ENCODE data around the gene STXBP6. TPM values are rescaled to one million over a fixed set of nuclear protein-coding genes. Genes with fewer than 3 reads are reported as not detected.

STXBP6 gene
- 22.3 and 22.8 TPM in 2 replicates for total RNA-seq (2014; rRNA removed; shearing (Covaris generic))

GRCh38 chr14:25049568-25050268, at the start of gene STXBP6:
Gene STXBP6, minus strand, starts transcription at chr14:25050147. Its CDS starts 75,329 bp downstream, at chr14:24974818.
- DNase-seq (ENCODE audit: low spot score): peak; percentile 19

- DNase-seq (ENCODE audit: low spot score): no peak
These were observed 47.2 kb upstream of the STXBP6 start for GRCh38 chr14:25097120-25097519.

GRCh38 chr14:25095736-25096437, 45.9 kb upstream of the STXBP6 start:
- no peak for DNase-seq (ENCODE audit: low spot score)

- DNase-seq (ENCODE audit: low spot score): no peak
These were observed 44.4 kb upstream of the STXBP6 start for GRCh38 chr14:25094171-25094907.

- no peak for DNase-seq (ENCODE audit: low spot score)
These were observed 42.4 kb upstream of the STXBP6 start for GRCh38 chr14:25092258-25092740.

GRCh38 chr14:25090716-25091454, 40.9 kb upstream of the STXBP6 start:
- DNase-seq (ENCODE audit: low spot score): peak; percentile 53

- no peak for DNase-seq (ENCODE audit: low spot score)
These were observed 40.3 kb upstream of the STXBP6 start for GRCh38 chr14:25090256-25090655.

GRCh38 chr14:25089496-25089895, 39.5 kb upstream of the STXBP6 start:
- DNase-seq (ENCODE audit: low spot score): no peak

- DNase-seq (ENCODE audit: low spot score): no peak
These were observed 37.0 kb upstream of the STXBP6 start for GRCh38 chr14:25086821-25087396.

GRCh38 chr14:25086081-25086480, 36.1 kb upstream of the STXBP6 start:
- DNase-seq (ENCODE audit: low spot score): no peak

- no peak for DNase-seq (ENCODE audit: low spot score)
These were observed 30.7 kb upstream of the STXBP6 start for GRCh38 chr14:25080682-25081081.

- no peak for DNase-seq (ENCODE audit: low spot score)
These were observed 29.4 kb upstream of the STXBP6 start for GRCh38 chr14:25079311-25079710.

- DNase-seq (ENCODE audit: low spot score): no peak
These were observed 24.2 kb upstream of the STXBP6 start for GRCh38 chr14:25074099-25074685.

- DNase-seq (ENCODE audit: low spot score): no peak
These were observed 19.9 kb upstream of the STXBP6 start for GRCh38 chr14:25069879-25070278.

GRCh38 chr14:25067600-25067999, 17.7 kb upstream of the STXBP6 start:
- no peak for DNase-seq (ENCODE audit: low spot score)

- DNase-seq (ENCODE audit: low spot score): no peak
These were observed 12.0 kb upstream of the STXBP6 start for GRCh38 chr14:25062022-25062321.

GRCh38 chr14:25056688-25057078, 6.7 kb upstream of the STXBP6 start:
- no peak for DNase-seq (ENCODE audit: low spot score)

- DNase-seq (ENCODE audit: low spot score): no peak
These were observed 6.2 kb upstream of the STXBP6 start for GRCh38 chr14:25055992-25056687.

GRCh38 chr14:25055005-25055404, 5.1 kb upstream of the STXBP6 start:
- no peak for DNase-seq (ENCODE audit: low spot score)

GRCh38 chr14:25053585-25053984, 3.6 kb upstream of the STXBP6 start:
- DNase-seq (ENCODE audit: low spot score): no peak

GRCh38 chr14:25052921-25053320, 3.0 kb upstream of the STXBP6 start:
- no peak for DNase-seq (ENCODE audit: low spot score)

All from H4 (cell line).